ENCODE results near the gene TMEM86B.

TMEM86B gene

GRCh38 chr19:55188625-55189024, 39.9 kb downstream of the TMEM86B start:
- no peaks in the 10 kb centered on the region for H3K9me2 ChIP-seq (ENCODE audit: low read depth, low read length)
- no peaks in the 10 kb centered on the region; the same call in 1 of the 2 replicates for H3K27me3 ChIP-seq (ENCODE audit: insufficient read depth, low read length)
- no peak overlapping the region for H3K4me3 ChIP-seq (ENCODE audit: low read depth, low read length, poor library complexity, severe bottlenecking)
- TF ChIP-seq EZH2 (IDR thresholded peaks at IDR 0.05; ENCODE audit: borderline replicate concordance, low read length) (no peak), CTCF (IDR thresholded peaks at IDR 0.05; ENCODE audit: low read length) (no peak)
- H3K4me2 ChIP-seq (ENCODE audit: low read length): no peak overlapping the region
- H3K36me3 ChIP-seq (ENCODE audit: insufficient read depth, low read length): no peaks in the 10 kb centered on the region
- no peaks in the 10 kb centered on the region for H3K4me1 ChIP-seq (ENCODE audit: insufficient read depth, low read length, severe bottlenecking)
- H3K27ac ChIP-seq (ENCODE audit: low read depth, low read length, poor library complexity, severe bottlenecking): no peak overlapping the region
- H3K79me2 ChIP-seq (ENCODE audit: insufficient read depth, low read length): no peaks in the 10 kb centered on the region
- H3F3A ChIP-seq (ENCODE audit: insufficient read depth, low read length): no peaks in the 10 kb centered on the region
- no peak overlapping the region for H3K9ac ChIP-seq (ENCODE audit: low read length)
- H3K9me3 ChIP-seq (ENCODE audit: low read length): no peaks in the 10 kb centered on the region
- no peaks in the 10 kb centered on the region for H4K20me1 ChIP-seq (ENCODE audit: insufficient read depth, low read length)
- no peak overlapping the region for H2AFZ ChIP-seq (ENCODE audit: low read length)

GRCh38 chr19:55186080-55186479, 42.5 kb downstream of the TMEM86B start:
- Histone ChIP-seq H2AFZ (ENCODE audit: low read length) (no peak overlapping the region), H3K27me3 (ENCODE audit: insufficient read depth, low read length) (no peaks in the 10 kb centered on the region; the same call in 1 of the 2 replicates), H3K4me3 (ENCODE audit: low read depth, low read length, poor library complexity, severe bottlenecking) (no peak overlapping the region), H3K36me3 (ENCODE audit: insufficient read depth, low read length) (no peaks in the 10 kb centered on the region), H3K9me3 (ENCODE audit: low read length) (no peaks in the 10 kb centered on the region), H3K4me2 (ENCODE audit: low read length) (no peak overlapping the region), H3K9ac (ENCODE audit: low read length) (no peak overlapping the region), H3F3A (ENCODE audit: insufficient read depth, low read length) (no peaks in the 10 kb centered on the region), H3K27ac (ENCODE audit: low read depth, low read length, poor library complexity, severe bottlenecking) (no peak overlapping the region), H3K4me1 (ENCODE audit: insufficient read depth, low read length, severe bottlenecking) (no peaks in the 10 kb centered on the region), H4K20me1 (ENCODE audit: insufficient read depth, low read length) (no peaks in the 10 kb centered on the region), H3K9me2 (ENCODE audit: low read depth, low read length) (no peaks in the 10 kb centered on the region), H3K79me2 (ENCODE audit: insufficient read depth, low read length) (no peaks in the 10 kb centered on the region)
- TF ChIP-seq EZH2 (IDR thresholded peaks at IDR 0.05; ENCODE audit: borderline replicate concordance, low read length) (no peak), CTCF (IDR thresholded peaks at IDR 0.05; ENCODE audit: low read length) (no peak)

- TF ChIP-seq EZH2 (IDR thresholded peaks at IDR 0.05; ENCODE audit: borderline replicate concordance, low read length) (no peak), CTCF (IDR thresholded peaks at IDR 0.05; ENCODE audit: low read length) (no peak)
- Histone ChIP-seq H3K36me3 (ENCODE audit: insufficient read depth, low read length) (no peaks in the 10 kb centered on the region), H3K27me3 (ENCODE audit: insufficient read depth, low read length) (no peaks in the 10 kb centered on the region; the same call in 1 of the 2 replicates), H3K4me3 (ENCODE audit: low read depth, low read length, poor library complexity, severe bottlenecking) (no peak overlapping the region), H3F3A (ENCODE audit: insufficient read depth, low read length) (no peaks in the 10 kb centered on the region), H3K9me2 (ENCODE audit: low read depth, low read length) (no peaks in the 10 kb centered on the region), H3K9me3 (ENCODE audit: low read length) (no peaks in the 10 kb centered on the region), H3K27ac (ENCODE audit: low read depth, low read length, poor library complexity, severe bottlenecking) (no peak overlapping the region), H3K4me2 (ENCODE audit: low read length) (no peak overlapping the region), H2AFZ (ENCODE audit: low read length) (no peak overlapping the region), H3K4me1 (ENCODE audit: insufficient read depth, low read length, severe bottlenecking) (peaks cover 16% of the 10 kb centered on the region), H3K79me2 (ENCODE audit: insufficient read depth, low read length) (no peaks in the 10 kb centered on the region), H3K9ac (ENCODE audit: low read length) (no peak overlapping the region), H4K20me1 (ENCODE audit: insufficient read depth, low read length) (no peaks in the 10 kb centered on the region)
Measured at GRCh38 chr19:55181740-55182139, 46.8 kb downstream of the TMEM86B start.
